ENCODE data around the gene GJC1.
"Not testable (repeated sequence)": the region's sequence is repeated elsewhere in the genome, so short reads cannot be mapped to it uniquely, and the experiment has no call there.

GJC1 gene

GRCh38 chr17:44757918-44758413 is 72.1 kb downstream of the GJC1 start:
- no peak for DNase-seq

- no peak for DNase-seq
Observed at GRCh38 chr17:44757045-44757917, 72.8 kb downstream of the GJC1 start.

DNA sequence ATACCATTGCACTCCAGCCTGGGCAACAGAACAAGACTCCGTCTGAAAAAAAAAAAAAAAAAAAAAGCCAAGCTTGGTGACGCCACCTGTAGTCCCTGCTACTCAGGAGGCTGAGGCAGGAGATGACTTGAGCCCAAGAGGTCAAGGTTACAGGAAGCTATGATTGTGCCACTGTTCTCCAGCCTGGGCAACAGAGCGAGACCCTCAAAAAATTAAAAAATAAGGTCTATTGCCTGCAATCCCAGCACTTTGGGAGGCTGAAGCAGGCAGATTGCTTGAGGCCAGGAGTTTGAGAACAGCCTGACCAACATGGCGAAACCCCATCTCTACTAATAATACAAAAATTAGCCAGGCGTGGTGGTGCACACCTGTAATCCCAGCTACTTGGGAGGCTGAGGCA is 74.9 kb downstream of the GJC1 start:
- DNase-seq: not testable (repeated sequence)

DNA sequence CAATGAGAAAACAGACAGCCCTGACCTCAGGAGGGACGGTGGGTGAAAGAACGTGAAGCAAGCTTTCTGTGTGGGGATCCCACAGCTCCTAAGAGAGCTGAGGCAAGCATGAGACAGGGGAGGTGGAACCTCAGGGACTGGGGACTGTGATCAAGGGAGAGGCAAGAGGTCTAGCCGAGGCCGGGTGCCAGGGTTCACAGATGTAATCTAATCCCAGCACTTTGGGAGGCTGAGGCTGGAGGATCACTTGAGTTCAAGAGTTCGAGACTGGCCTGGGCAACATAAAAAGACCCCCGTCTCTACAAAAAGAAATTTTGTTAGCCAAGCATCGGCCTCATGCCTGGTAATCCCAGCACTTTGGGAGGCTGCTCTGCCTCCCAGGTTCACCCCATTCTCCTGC is 75.8 kb downstream of the GJC1 start:
- DNase-seq: no peak

- DNase-seq: no peak
Observed at GRCh38 chr17:44752953-44753861, 76.9 kb downstream of the GJC1 start.

DNA sequence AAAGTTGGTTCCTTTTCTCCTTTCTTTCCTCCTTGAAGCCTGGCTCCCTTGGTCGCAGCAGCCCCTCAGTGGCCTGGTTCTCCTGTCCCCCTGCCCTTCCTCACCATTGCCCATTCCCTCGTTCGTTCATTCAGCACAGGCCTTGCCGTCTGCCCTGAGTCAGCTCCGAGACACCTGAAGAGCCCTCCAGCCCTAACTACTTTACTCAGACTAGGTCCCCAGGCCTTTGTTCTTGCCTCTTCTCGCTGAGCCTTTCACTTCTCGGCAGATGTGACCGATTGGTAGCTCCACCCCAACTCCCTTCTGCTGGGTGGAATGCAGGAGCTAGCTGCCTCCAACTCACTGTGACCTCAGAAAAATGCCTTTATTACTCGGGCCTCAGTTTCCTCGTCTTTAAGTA is 78.3 kb downstream of the GJC1 start:
- no peak for DNase-seq

- DNase-seq: no peak
Observed at GRCh38 chr17:44751331-44751730, 78.8 kb downstream of the GJC1 start.

GRCh38 chr17:44749980-44750318 is 80.1 kb downstream of the GJC1 start:
- DNase-seq: no peak

DNA sequence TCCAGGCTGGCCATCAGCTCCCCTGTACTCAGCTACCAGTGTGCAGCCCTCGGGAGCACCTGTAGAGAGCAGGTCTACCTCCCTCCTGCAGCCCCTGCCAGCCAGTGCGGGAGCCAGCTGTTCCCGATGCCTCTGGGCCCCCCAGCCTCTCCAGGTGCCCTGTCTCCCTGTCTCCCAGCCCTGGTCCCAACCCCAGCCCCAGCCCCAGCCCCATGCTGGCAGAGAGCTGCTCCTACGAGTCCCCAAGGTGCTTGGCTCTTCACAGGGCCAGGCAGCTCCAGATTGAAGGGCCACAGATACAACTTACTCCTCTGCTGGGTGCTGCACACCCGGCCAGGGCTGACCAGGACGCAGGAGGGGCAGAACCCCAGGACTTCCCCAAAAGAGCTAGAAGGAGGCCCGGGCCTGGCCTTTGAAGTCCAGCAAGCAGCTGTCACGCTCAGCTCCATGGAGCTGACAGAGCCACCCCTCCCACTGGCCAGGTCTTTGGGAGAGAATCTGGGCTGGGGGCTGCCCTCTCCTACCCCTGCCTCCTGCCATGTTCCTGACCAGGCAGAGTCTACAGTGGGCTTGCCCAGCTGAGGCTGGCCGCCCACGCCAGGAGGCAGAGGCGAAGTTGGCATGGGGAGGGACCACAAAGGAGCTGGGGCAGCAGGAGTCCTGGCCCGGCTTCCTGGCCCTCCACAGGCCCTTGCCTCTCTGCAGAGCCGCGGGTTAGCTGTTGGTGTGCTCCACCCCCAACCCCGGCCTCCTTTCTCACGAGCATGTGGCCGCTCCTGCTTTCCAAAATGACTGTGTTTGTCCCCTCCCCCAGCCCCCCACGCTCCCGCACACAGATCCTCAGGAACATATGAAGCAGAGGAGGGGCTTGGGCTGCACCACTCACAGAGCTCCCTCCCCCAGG is 80.8 kb downstream of the GJC1 start:
- DNase-seq: no peak
